Measurements from ENCODE around the gene SSU72. TPM values are rescaled to one million over a fixed set of nuclear protein-coding genes. Genes with fewer than 3 reads are reported as not detected.

The SSU72 gene
- polyA plus RNA-seq, 1 donor from 2014 or later: 56.2 TPM

- no peaks in the 10 kb centered on the region for H3K36me3 ChIP-seq (ENCODE audit: insufficient read depth, low read length)
Measured at GRCh38 chr1:1544544-1544943, 30.1 kb downstream of the SSU72 start.

GRCh38 chr1:1543706-1544099 lies 31.0 kb downstream of the SSU72 start:
- Histone ChIP-seq H3K9me2 (ENCODE audit: insufficient read depth, low read length) (no peaks in the 10 kb centered on the region), H3K4me2 (ENCODE audit: low read length) (no peak overlapping the region), H2AFZ (ENCODE audit: low read depth, low read length) (no peak overlapping the region), H3K27me3 (ENCODE audit: insufficient read depth, low read depth, low read length) (no peaks in the 10 kb centered on the region), H3K36me3 (ENCODE audit: insufficient read depth, low read length) (no peaks in the 10 kb centered on the region), H3K27ac (ENCODE audit: low read length) (no peak overlapping the region), H3K4me3 (ENCODE audit: low read length) (no peak overlapping the region), H3K79me2 (replicated peaks; ENCODE audit: insufficient read depth, low read length) (no peaks in the 10 kb centered on the region), H3F3A (ENCODE audit: insufficient read depth, low read length, poor library complexity, severe bottlenecking) (no peaks in the 10 kb centered on the region), H3K9me3 (ENCODE audit: low read length) (no peaks in the 10 kb centered on the region), H4K20me1 (ENCODE audit: insufficient read depth) (no peaks in the 10 kb centered on the region), H3K9ac (ENCODE audit: low read length) (no peak overlapping the region)
- no peak for TF ChIP-seq CTCF (IDR thresholded peaks at IDR 0.05; ENCODE audit: poor library complexity, severe bottlenecking)
- no peak for TF ChIP-seq EP300 (conservative IDR thresholded peaks at IDR 0.05; ENCODE audit: poor library complexity, severe bottlenecking)
- TF ChIP-seq TAF1 (IDR thresholded peaks at IDR 0.05; ENCODE audit: low read depth): no peak
- no peak for TF ChIP-seq EZH2 (IDR thresholded peaks at IDR 0.05; ENCODE audit: borderline replicate concordance, insufficient read depth, low read length, poor library complexity, severe bottlenecking)
- no peak for TF ChIP-seq SMC3 (conservative IDR thresholded peaks at IDR 0.05; ENCODE audit: poor library complexity)
- TF ChIP-seq REST (IDR thresholded peaks at IDR 0.05; ENCODE audit: borderline replicate concordance): no peak

More at GRCh38 chr1:1544544-1544943, 30.1 kb downstream of the SSU72 start:
- H3K9me2 ChIP-seq (ENCODE audit: insufficient read depth, low read length): no peaks in the 10 kb centered on the region
- H2AFZ ChIP-seq (ENCODE audit: low read depth, low read length): no peak overlapping the region
- no peaks in the 10 kb centered on the region for H3F3A ChIP-seq (ENCODE audit: insufficient read depth, low read length, poor library complexity, severe bottlenecking)
- no peaks in the 10 kb centered on the region for H3K79me2 ChIP-seq (replicated peaks; ENCODE audit: insufficient read depth, low read length)
- no peaks in the 10 kb centered on the region for H4K20me1 ChIP-seq (ENCODE audit: insufficient read depth)
- no peak overlapping the region for H3K4me2 ChIP-seq (ENCODE audit: low read length)
- TF ChIP-seq EZH2 (IDR thresholded peaks at IDR 0.05; ENCODE audit: borderline replicate concordance, insufficient read depth, low read length, poor library complexity, severe bottlenecking): no peak
- no peak for TF ChIP-seq RAD21 (conservative IDR thresholded peaks at IDR 0.05)
- no peak for TF ChIP-seq MXI1 (conservative IDR thresholded peaks at IDR 0.05; ENCODE audit: poor library complexity, severe bottlenecking)
- TF ChIP-seq SMC3 (conservative IDR thresholded peaks at IDR 0.05; ENCODE audit: poor library complexity): no peak
- no peak for TF ChIP-seq POLR2AphosphoS5 (IDR thresholded peaks at IDR 0.05)
- no peak for TF ChIP-seq EP300 (conservative IDR thresholded peaks at IDR 0.05; ENCODE audit: poor library complexity, severe bottlenecking)
- no peak for TF ChIP-seq TAF1 (IDR thresholded peaks at IDR 0.05; ENCODE audit: low read depth)
- no peak for TF ChIP-seq CTCF (IDR thresholded peaks at IDR 0.05; ENCODE audit: poor library complexity, severe bottlenecking)
- TF ChIP-seq REST (IDR thresholded peaks at IDR 0.05; ENCODE audit: borderline replicate concordance): no peak
- H3K9ac ChIP-seq (ENCODE audit: low read length): no peak overlapping the region
- H3K4me3 ChIP-seq (ENCODE audit: low read length): no peak overlapping the region
- no peaks in the 10 kb centered on the region for H3K27me3 ChIP-seq (ENCODE audit: insufficient read depth, low read depth, low read length)
- no peaks in the 10 kb centered on the region for H3K9me3 ChIP-seq (ENCODE audit: low read length)
- no peak overlapping the region for H3K27ac ChIP-seq (ENCODE audit: low read length)

Data from neural cell (in vitro differentiated cells).